Measurements from ENCODE around the gene MCUR1. TPM values are rescaled to one million over a fixed set of nuclear protein-coding genes. Genes with fewer than 3 reads are reported as not detected.
"Not testable (repeated sequence)": the region's sequence is repeated elsewhere in the genome, so short reads cannot be mapped to it uniquely, and the experiment has no call there.

MCUR1 gene, protein sequence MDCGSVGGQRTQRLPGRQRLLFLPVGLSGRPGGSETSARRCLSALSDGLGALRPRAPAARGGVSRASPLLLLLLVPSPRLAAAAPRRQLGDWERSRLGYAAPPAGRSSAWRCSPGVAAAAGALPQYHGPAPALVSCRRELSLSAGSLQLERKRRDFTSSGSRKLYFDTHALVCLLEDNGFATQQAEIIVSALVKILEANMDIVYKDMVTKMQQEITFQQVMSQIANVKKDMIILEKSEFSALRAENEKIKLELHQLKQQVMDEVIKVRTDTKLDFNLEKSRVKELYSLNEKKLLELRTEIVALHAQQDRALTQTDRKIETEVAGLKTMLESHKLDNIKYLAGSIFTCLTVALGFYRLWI
- 18.0 TPM for polyA plus RNA-seq

DNA sequence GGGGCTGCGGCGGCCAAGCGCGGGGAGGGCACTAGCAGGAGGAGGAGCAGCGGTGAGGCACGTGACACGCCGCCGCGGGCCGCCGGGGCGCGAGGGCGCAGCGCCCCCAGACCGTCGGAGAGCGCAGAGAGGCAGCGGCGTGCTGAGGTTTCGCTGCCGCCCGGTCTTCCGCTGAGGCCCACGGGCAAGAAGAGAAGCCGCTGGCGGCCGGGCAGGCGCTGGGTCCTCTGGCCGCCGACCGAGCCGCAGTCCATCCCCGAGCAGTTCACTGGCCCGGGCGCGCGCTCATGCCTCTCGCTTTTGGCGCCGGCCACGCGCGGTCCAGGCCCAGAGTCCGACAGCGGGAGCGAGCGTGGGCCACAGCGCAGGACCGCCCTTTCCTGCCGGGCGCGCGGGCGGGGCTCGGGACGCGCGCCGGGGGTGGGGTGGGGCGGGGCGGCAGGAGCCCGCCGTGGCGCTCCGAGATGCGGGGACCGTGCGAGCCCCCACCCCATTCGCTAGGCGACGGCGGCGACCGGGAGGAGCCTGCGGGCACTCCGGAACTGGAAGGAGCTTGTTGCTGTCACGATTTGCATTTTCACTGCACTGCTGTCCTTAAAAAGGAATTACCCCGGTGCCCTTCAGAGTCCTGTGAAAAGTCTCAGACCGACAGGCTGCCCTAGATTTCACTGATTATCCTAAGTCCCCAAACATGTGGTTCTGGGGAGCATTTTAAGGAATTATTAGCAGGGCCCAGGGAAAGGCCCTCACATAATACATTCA lies at the start of gene MCUR1:
MCUR1 (minus strand) TSS at position 382 of the 762 bp plus-strand sequence; CDS start at position 254, 128 bp downstream.
- H3K9me3 Mint-ChIP-seq: no peaks in the 10 kb centered on the region
- H3K4me1 Mint-ChIP-seq: peaks cover 20 to 29% (median 28%) of the 10 kb centered on the region in 3 donors
- peak within 1 kb of the TSS; percentile 81 to 92 (median 84) for H3K27ac Mint-ChIP-seq
- H3K4me3 Mint-ChIP-seq: peak within 1 kb of the TSS; percentile 90 to 98 (median 94)
- H3K27me3 Mint-ChIP-seq: no peaks in the 10 kb centered on the region
- H3K36me3 Mint-ChIP-seq: no peaks in the 10 kb centered on the region

DNA sequence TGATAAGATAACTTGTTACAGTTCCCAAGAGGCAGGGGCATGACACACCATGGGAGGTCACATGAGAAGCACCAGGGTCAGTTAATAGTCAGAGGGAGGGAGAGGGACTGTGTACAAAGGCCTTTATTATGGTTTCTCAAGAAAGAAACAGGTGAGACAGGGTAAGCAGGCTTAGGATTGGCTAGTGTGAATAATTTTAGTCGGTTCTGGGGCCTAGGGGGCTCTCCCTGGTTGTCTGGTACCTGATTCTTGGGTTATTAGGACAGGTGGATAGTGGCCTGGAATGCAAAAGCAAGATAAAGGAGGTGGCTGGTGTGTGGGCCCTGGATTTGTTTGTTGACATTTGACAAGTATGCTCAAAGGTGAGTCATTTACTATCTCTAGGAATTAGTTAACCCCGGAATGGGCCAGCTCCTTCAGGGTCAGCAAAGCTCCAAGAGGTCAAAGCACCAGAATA lies 49.4 kb upstream of the MCUR1 start:
- Mint-ChIP-seq H3K9me3 (peaks cover 0 to 9% (median 2%) of the 10 kb centered on the region in 3 donors), H3K27me3 (peaks cover 17% of the 10 kb centered on the region), H3K27ac (no peak overlapping the region), H3K4me1 (peaks cover 2 to 4% (median 2%) of the 10 kb centered on the region in 3 donors), H3K36me3 (no peaks in the 10 kb centered on the region), H3K4me3 (no peak overlapping the region)

DNA sequence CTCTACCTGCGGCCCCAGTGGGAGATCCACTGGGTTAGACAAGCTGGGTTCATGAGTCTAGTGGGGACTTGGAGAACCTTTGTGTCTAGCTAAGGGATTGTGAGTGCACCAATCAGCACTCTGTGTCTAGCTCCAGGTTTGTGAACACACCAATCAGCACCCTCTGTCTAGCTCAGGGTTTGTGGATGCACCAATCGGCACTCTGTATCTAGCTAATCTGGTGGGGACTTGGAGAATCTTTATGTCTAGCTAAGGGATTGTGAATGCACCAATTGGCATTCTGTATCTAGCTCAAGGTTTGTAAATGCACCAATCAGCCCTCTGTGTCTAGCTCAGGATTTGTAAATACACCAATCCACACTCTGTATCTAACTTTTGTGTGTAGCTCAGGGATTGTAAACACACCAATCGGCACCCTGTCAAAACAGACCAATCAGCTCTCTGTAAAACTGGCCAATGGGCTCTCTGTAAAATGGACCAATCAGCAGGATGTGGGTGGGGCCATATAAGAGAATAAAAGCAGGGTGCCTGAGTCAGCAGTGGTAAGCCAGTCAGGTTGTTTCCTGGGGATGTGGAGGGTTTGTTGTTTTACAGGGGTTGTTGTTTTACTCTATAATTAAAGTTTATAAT lies 46.3 kb upstream of the MCUR1 start:
- peak overlapping the region in 2 of 4 donors; percentile 17 to 72 for H3K4me3 Mint-ChIP-seq

DNA sequence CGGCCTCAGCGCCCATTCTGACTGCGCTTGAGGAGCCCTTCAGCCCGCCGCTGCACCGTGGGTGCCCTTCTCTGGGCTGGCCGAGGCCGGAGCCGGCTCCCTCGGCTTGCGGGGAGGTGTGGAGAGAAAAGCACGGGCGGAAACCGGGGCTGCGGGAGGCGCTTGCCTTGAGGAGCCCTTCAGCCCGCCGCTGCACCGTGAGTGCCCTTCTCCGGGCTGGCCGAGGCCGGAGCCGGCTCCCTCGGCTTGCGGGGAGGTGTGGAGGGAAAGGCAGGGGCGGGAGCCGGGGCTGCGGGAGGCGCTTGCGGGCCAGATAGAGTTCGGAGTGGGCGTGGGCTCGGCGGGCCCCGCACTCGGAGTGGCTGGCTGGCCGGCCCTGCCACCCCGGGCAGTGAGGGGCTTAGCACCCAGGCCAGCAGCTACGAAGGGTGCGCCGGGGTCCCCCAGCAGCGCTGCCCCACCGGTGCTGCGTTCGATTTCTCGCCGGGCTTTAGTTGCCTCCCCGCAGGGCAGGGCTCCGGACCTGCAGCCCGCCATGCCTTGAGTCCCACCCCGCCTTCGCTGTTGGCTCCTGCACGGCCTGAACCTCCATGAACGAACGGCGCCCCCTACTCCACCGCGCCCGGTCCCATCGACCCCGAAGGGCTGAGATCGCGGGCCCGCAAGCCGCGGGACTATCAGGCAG lies 45.7 kb upstream of the MCUR1 start:
- H3K4me3 Mint-ChIP-seq: peak overlapping the region in 2 of 4 donors; percentile 32 to 72
- H3K9me3 Mint-ChIP-seq: peaks cover 0 to 9% (median 4%) of the 10 kb centered on the region in 3 donors
- H3K27me3 Mint-ChIP-seq: peaks cover 25% of the 10 kb centered on the region
- H3K36me3 Mint-ChIP-seq: no peaks in the 10 kb centered on the region
- H3K27ac Mint-ChIP-seq: no peak overlapping the region
- peaks cover under 1 to 1% (median under 1%) of the 10 kb centered on the region in 3 donors for H3K4me1 Mint-ChIP-seq

More for the DNA sequence above, 46.3 kb upstream of the MCUR1 start:
- H3K36me3 Mint-ChIP-seq, H3K27ac Mint-ChIP-seq, H3K9me3 Mint-ChIP-seq, H3K4me1 Mint-ChIP-seq: not testable (repeated sequence)
- peaks cover 25% of the 10 kb centered on the region for H3K27me3 Mint-ChIP-seq

DNA sequence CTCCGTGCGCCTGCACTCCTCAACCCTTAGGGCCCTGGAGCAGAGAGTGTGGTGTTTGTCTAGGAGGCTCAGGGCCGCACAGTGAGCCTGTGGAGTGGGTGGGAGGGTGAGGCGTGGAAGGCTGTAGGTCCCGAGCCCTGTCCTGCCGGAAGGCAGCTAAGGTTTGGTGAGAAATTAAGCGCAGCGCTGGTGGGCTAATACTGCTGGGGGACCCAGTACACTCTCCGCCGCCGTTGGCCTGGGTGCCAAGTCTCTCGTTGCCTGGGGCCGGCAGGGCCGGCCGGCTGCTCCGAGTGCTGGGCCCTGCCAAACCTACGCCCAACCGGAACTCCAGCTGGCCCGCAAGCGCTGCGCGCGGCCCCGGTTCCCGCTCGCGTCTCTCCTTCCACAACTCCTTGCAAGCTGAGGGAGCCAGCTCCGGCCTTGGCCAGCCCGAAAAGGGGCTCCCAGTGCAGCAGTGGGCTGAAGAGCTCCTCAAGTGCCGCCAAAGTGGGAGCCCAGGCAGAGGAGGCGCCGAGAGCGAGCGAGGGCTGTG lies 40.4 kb upstream of the MCUR1 start:
- Mint-ChIP-seq H3K36me3 (no peaks in the 10 kb centered on the region), H3K27ac (no peak overlapping the region), H3K4me3 (no peak overlapping the region), H3K9me3 (peaks cover 0 to 2% (median 0%) of the 10 kb centered on the region in 3 donors), H3K27me3 (peaks cover 18% of the 10 kb centered on the region), H3K4me1 (no peaks in the 10 kb centered on the region)

DNA sequence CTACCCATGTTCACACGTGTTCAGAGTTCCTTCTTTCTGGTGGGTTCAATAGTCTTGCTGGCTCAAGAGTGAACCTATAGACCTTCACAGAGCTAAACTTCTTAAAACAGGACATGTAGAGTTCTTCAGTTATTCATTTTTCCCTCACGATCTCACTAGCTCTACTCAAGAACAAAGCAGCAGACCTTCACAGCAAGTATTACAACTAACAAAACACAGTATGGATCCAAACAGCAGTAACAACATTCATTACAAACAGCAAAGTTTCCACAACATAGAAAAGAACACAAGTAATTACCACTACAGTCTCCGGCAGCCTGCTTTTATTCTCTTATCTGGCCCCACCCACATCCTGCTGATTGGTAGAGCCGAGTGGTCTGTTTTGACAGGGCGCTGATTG lies 39.5 kb upstream of the MCUR1 start:
- Mint-ChIP-seq H3K9me3 (peaks cover 0 to 2% (median 0%) of the 10 kb centered on the region in 3 donors), H3K27ac (no peak overlapping the region), H3K36me3 (no peaks in the 10 kb centered on the region), H3K4me1 (no peaks in the 10 kb centered on the region), H3K27me3 (peaks cover 12% of the 10 kb centered on the region), H3K4me3 (no peak overlapping the region)

DNA sequence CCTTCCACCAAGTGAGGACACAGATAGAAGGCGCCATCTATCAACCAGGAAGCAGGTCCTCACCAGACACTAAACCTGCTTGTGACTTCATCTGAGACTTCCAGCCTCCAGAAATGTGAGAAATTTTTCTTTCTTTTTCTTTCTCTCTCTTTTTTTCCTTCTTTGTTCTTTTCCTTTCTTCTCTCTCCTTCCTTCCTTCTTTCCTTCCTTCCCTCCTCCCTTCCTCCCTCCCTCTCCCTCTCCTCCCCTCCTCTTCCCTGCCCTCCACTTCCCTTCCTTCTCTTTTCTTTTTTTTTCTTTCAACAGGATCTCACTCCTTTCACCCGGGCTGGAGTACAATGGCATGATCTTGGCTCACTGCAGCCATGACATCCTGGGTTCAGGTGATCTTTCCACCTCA lies 37.4 kb upstream of the MCUR1 start:
- no peak overlapping the region for H3K27ac Mint-ChIP-seq
- H3K27me3 Mint-ChIP-seq: peaks cover 3% of the 10 kb centered on the region
- peaks cover 0 to 2% (median 0%) of the 10 kb centered on the region in 3 donors for H3K9me3 Mint-ChIP-seq
- no peaks in the 10 kb centered on the region for H3K36me3 Mint-ChIP-seq
- no peaks in the 10 kb centered on the region for H3K4me1 Mint-ChIP-seq
- no peak overlapping the region for H3K4me3 Mint-ChIP-seq

DNA sequence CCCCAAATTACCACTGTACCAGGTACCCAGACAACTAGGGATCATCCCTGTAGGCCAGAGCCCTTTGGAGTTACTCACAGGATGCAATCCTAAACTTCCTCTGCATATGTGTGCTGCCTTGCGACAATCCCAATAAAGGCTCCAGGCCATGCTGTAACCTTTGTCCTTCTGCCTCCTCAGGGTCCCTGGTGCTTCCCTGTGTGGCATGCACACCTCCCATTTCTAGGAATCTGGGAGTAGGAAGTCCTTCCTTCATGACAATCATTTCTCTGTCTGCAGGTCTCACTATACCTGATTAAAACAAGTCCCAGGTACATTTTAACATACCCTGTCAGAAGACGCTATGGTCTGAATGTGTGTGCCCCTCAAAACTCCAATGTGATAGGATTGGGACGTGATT lies 37.0 kb upstream of the MCUR1 start:
- Mint-ChIP-seq H3K27me3 (peaks cover 4% of the 10 kb centered on the region), H3K36me3 (no peaks in the 10 kb centered on the region), H3K27ac (no peak overlapping the region), H3K4me1 (no peaks in the 10 kb centered on the region), H3K9me3 (no peaks in the 10 kb centered on the region), H3K4me3 (no peak overlapping the region)

DNA sequence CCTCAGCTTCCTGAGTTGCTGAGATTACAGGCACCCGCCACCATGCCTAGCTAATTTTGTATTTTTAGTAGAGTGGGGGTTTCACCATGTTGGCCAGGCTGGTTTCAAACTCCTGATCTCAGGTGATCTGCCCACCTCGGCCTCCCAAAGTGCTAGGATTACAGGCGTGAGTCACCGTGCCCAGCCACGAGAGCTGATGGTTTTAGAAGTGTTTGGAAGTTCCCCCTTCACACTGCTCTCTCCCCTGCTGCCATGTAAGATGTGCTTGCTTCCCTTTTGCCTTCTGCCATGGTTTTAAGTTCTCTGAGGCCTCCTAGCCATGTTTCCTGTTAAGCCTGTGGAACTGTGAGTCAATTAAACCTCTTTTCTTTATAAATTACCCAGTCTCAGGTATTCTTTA lies 36.3 kb upstream of the MCUR1 start:
- H3K9me3 Mint-ChIP-seq, H3K4me1 Mint-ChIP-seq, H3K27ac Mint-ChIP-seq, H3K4me3 Mint-ChIP-seq, H3K27me3 Mint-ChIP-seq, H3K36me3 Mint-ChIP-seq: not testable (repeated sequence)

DNA sequence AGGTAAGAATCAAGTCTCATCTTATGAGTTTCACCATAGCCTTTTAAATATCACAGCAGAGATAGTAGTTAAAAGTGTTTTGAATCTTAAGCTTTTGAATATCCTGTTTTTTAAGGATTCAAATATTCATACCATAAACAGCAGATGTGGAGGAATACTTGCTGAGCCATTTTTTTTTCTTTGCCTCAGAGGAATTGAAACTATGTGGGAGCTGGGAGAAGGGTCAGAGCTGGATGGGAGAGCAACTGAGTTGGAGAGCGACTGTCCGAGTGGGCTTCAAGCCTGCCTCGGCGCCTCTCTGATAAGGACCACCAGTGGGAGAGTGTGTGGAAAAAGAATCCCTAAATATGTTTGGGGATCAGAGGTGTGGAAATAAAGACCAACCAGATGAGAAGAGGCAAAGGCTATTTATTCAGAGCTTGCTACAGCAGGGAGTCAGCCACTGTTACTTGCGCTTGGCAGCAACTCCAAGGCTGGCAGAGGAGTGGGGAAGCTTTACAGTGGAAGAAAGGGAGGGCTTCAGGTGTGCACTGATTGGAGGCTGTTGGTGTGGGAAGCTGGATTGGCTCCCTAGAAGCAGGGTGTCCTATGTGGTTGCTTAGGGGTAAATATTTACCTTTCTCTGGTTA lies 34.3 kb upstream of the MCUR1 start:
- H3K27ac Mint-ChIP-seq: peak overlapping the region in 1 of 3 donors; percentile 29
- no peak overlapping the region for H3K4me3 Mint-ChIP-seq
- peaks cover 4% of the 10 kb centered on the region for H3K27me3 Mint-ChIP-seq
- H3K4me1 Mint-ChIP-seq: no peaks in the 10 kb centered on the region
- no peaks in the 10 kb centered on the region for H3K36me3 Mint-ChIP-seq
- no peaks in the 10 kb centered on the region for H3K9me3 Mint-ChIP-seq

DNA sequence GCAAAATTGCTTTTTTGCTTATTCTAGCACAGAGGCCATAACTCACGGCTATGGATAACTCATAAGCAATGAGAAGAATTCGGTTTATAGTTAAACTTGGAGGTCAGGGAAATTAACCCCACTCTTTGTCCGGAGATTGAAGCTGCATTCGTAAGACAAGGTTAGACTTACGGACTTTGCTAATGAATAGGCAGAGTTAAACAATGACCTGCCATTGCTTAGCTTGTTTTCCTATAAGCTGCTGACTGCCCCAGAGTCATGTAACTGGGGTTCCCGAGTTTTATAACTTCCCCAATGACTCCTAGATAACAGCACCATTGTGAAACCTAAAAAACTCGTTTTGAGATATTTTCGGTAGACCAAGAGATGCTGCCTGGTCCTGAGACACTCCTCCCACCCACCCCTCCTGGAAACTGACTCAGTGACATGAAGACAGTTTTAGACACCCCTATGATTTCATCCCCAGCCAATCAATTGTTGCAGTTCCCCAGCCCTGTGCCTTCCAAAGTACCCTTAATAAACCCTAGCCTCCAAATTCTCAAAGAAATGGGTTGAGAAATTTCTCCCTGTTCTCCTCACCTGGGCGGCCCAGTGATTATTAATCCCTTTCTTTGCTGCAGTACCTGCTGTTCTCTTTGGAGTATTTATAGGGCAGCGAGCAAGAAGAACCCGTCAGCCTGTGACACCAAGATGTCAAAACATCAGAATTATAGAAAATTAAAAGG lies 33.1 kb upstream of the MCUR1 start:
- Mint-ChIP-seq H3K27ac (no peak overlapping the region), H3K4me1 (no peaks in the 10 kb centered on the region), H3K27me3 (peaks cover 4% of the 10 kb centered on the region), H3K9me3 (no peaks in the 10 kb centered on the region), H3K36me3 (no peaks in the 10 kb centered on the region), H3K4me3 (no peak overlapping the region)

DNA sequence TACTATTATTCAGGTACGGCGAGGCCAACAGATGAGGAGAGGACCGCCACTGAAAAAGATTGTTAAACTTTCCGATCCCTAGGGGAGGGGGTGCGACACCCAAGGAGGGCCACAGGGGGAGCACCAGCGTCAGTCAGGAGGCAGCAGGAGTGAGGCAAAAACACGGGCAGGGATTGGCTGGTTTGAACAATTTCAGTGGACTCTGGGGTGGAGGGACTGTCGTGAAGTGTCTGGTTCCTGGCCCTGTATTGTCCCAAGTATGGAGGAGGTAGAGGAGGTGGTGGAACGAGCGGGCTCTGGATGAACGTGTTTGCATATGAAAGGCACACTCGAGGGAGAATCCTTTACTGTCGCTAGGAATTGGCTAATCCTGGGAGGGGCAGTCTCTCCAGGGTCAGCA lies 32.5 kb upstream of the MCUR1 start:
- no peaks in the 10 kb centered on the region for H3K36me3 Mint-ChIP-seq
- peaks cover 4% of the 10 kb centered on the region for H3K27me3 Mint-ChIP-seq
- H3K4me3 Mint-ChIP-seq: no peak overlapping the region
- no peak overlapping the region for H3K27ac Mint-ChIP-seq
- no peaks in the 10 kb centered on the region for H3K9me3 Mint-ChIP-seq
- no peaks in the 10 kb centered on the region for H3K4me1 Mint-ChIP-seq

DNA sequence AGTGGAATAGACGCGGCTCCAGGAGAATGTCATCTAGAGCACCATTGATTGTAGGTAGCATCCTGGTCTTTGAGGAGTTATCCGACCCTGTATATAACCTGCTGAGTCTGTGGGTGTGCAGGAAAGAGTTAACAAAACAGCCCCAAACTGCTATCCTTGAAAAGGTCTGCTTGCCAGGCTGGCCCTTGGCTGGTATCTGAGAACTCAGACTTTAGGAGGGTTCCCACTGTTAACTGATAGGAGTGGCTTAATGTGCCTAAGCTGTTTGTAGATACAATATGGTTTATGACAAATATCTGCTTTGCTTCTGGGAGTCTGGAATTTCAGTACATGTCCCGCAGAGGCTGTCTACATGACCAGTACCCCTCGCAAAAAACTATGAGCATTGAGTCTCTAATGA lies 27.6 kb upstream of the MCUR1 start:
- Mint-ChIP-seq H3K36me3 (peaks cover under 1% of the 10 kb centered on the region), H3K9me3 (no peaks in the 10 kb centered on the region), H3K4me1 (peaks cover 0 to 3% (median 0%) of the 10 kb centered on the region in 3 donors), H3K27me3 (peaks cover 4% of the 10 kb centered on the region), H3K27ac (no peak overlapping the region), H3K4me3 (no peak overlapping the region)

DNA sequence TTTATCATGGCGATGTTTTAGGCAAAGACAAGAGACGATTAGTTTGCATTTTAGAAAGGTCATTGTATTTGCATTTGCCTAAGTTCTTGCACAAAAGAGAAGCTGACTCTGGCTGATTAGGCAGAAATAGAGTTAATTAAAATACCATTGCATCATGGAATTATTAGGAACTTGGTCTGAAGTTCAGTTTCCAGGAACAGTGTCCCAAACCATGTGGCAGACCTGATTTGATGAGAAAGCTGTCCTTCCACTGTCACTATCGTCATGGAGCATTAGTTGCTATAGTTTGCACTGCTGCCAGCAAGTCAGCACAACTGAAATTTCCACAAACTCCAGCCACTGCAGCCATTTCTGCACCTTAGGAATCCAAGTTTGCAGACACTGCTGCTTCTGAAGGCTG lies 24.3 kb upstream of the MCUR1 start:
- H3K9me3 Mint-ChIP-seq: peaks cover 0 to 5% (median 0%) of the 10 kb centered on the region in 3 donors
- H3K4me1 Mint-ChIP-seq: peaks cover 0 to 4% (median 0%) of the 10 kb centered on the region in 3 donors
- H3K27me3 Mint-ChIP-seq: peaks cover 6% of the 10 kb centered on the region
- peaks cover 1% of the 10 kb centered on the region for H3K36me3 Mint-ChIP-seq
- no peak overlapping the region for H3K27ac Mint-ChIP-seq
- H3K4me3 Mint-ChIP-seq: no peak overlapping the region
